Measurements from ENCODE around the gene CDK18.

The CDK18 gene

GRCh38 chr1:205510308-205510950, 6.0 kb downstream of the CDK18 start:
- no peak for TF ChIP-seq YY1 (IDR thresholded peaks at IDR 0.05; ENCODE audit: low read depth)
- no peak for TF ChIP-seq TCF12 (IDR thresholded peaks at IDR 0.05; ENCODE audit: low read depth)
- TF ChIP-seq CEBPB (IDR thresholded peaks at IDR 0.05): no peak
- no peak for TF ChIP-seq TAF1 (IDR thresholded peaks at IDR 0.05; ENCODE audit: low read depth)
- TF ChIP-seq CREB1 (IDR thresholded peaks at IDR 0.05; ENCODE audit: low read depth): no peak
- TF ChIP-seq EP300 (IDR thresholded peaks at IDR 0.05; ENCODE audit: borderline replicate concordance): no peak
- TF ChIP-seq, protein P1, sequence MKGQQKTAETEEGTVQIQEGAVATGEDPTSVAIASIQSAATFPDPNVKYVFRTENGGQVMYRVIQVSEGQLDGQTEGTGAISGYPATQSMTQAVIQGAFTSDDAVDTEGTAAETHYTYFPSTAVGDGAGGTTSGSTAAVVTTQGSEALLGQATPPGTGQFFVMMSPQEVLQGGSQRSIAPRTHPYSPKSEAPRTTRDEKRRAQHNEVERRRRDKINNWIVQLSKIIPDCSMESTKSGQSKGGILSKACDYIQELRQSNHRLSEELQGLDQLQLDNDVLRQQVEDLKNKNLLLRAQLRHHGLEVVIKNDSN (IDR thresholded peaks at IDR 0.05): no peak

- TF ChIP-seq EP300 (IDR thresholded peaks at IDR 0.05; ENCODE audit: borderline replicate concordance) (no peak), TAF1 (IDR thresholded peaks at IDR 0.05; ENCODE audit: low read depth) (no peak), CEBPB (IDR thresholded peaks at IDR 0.05) (no peak), ZBTB7A (IDR thresholded peaks at IDR 0.05; ENCODE audit: low read depth) (no peak), MAX (IDR thresholded peaks at IDR 0.05) (no peak), EGR1 (IDR thresholded peaks at IDR 0.05) (no peak), YY1 (IDR thresholded peaks at IDR 0.05; ENCODE audit: low read depth) (no peak), RAD21 (IDR thresholded peaks at IDR 0.05; ENCODE audit: low read depth) (no peak), FOXM1 (IDR thresholded peaks at IDR 0.05; ENCODE audit: borderline replicate concordance, low read depth) (no peak), NFIC (IDR thresholded peaks at IDR 0.05) (no peak), TEAD4 (IDR thresholded peaks at IDR 0.05) (no peak), CREB1 (IDR thresholded peaks at IDR 0.05; ENCODE audit: low read depth) (no peak)
- TF ChIP-seq, protein P1 (IDR thresholded peaks at IDR 0.05): no peak
- TF ChIP-seq, protein P2, sequence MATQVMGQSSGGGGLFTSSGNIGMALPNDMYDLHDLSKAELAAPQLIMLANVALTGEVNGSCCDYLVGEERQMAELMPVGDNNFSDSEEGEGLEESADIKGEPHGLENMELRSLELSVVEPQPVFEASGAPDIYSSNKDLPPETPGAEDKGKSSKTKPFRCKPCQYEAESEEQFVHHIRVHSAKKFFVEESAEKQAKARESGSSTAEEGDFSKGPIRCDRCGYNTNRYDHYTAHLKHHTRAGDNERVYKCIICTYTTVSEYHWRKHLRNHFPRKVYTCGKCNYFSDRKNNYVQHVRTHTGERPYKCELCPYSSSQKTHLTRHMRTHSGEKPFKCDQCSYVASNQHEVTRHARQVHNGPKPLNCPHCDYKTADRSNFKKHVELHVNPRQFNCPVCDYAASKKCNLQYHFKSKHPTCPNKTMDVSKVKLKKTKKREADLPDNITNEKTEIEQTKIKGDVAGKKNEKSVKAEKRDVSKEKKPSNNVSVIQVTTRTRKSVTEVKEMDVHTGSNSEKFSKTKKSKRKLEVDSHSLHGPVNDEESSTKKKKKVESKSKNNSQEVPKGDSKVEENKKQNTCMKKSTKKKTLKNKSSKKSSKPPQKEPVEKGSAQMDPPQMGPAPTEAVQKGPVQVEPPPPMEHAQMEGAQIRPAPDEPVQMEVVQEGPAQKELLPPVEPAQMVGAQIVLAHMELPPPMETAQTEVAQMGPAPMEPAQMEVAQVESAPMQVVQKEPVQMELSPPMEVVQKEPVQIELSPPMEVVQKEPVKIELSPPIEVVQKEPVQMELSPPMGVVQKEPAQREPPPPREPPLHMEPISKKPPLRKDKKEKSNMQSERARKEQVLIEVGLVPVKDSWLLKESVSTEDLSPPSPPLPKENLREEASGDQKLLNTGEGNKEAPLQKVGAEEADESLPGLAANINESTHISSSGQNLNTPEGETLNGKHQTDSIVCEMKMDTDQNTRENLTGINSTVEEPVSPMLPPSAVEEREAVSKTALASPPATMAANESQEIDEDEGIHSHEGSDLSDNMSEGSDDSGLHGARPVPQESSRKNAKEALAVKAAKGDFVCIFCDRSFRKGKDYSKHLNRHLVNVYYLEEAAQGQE (IDR thresholded peaks at IDR 0.05; ENCODE audit: low read depth): no peak
Measured at GRCh38 chr1:205510951-205511330, 6.5 kb downstream of the CDK18 start.

GRCh38 chr1:205512059-205513045, 7.9 kb downstream of the CDK18 start:
- TF ChIP-seq MAX (IDR thresholded peaks at IDR 0.05) (no peak), CREB1 (IDR thresholded peaks at IDR 0.05; ENCODE audit: low read depth) (no peak), TAF1 (IDR thresholded peaks at IDR 0.05; ENCODE audit: low read depth) (no peak), ZBTB7A (IDR thresholded peaks at IDR 0.05; ENCODE audit: low read depth) (no peak), NFIC (IDR thresholded peaks at IDR 0.05) (no peak), RAD21 (IDR thresholded peaks at IDR 0.05; ENCODE audit: low read depth) (no peak), TCF12 (IDR thresholded peaks at IDR 0.05; ENCODE audit: low read depth) (no peak), EP300 (IDR thresholded peaks at IDR 0.05; ENCODE audit: borderline replicate concordance) (no peak), FOXM1 (IDR thresholded peaks at IDR 0.05; ENCODE audit: borderline replicate concordance, low read depth) (no peak), EGR1 (IDR thresholded peaks at IDR 0.05) (no peak), CEBPB (IDR thresholded peaks at IDR 0.05) (no peak), YY1 (IDR thresholded peaks at IDR 0.05; ENCODE audit: low read depth) (no peak), TEAD4 (IDR thresholded peaks at IDR 0.05) (no peak)
- TF ChIP-seq, protein P1 (IDR thresholded peaks at IDR 0.05): no peak
- TF ChIP-seq, protein P2 (IDR thresholded peaks at IDR 0.05; ENCODE audit: low read depth): no peak

- TF ChIP-seq EP300 (IDR thresholded peaks at IDR 0.05; ENCODE audit: borderline replicate concordance) (peak; percentile 46; the same call in 1 of the 2 replicates), TEAD4 (IDR thresholded peaks at IDR 0.05) (no peak), TCF12 (IDR thresholded peaks at IDR 0.05; ENCODE audit: low read depth) (no peak), NFIC (IDR thresholded peaks at IDR 0.05) (peak; percentile 16; the same call in 1 of the 2 replicates), CEBPB (IDR thresholded peaks at IDR 0.05) (no peak), TAF1 (IDR thresholded peaks at IDR 0.05; ENCODE audit: low read depth) (no peak), MAX (IDR thresholded peaks at IDR 0.05) (peak; percentile 50; the same call in 1 of the 2 replicates), ZBTB7A (IDR thresholded peaks at IDR 0.05; ENCODE audit: low read depth) (no peak)
- TF ChIP-seq, protein P1 (IDR thresholded peaks at IDR 0.05): no peak
Measured at GRCh38 chr1:205513774-205514173, 9.3 kb downstream of the CDK18 start.
